Natural killer cell (primary cell): Measurements from ENCODE around the gene RTN4R. TPM values are rescaled to one million over a fixed set of nuclear protein-coding genes. Genes with fewer than 3 reads are reported as not detected.

Experiments
- ATAC-seq, 3 donors: fragments of 150-1000 bp in 2 of 3; fragments of 200-7000 bp in 1 of 3; cut with Tn5 transposase; 1 replicate in 1 of 3; 2 replicates in 2 of 3; pipeline ENCODE4 v1.10.0; 2021; ENCODE audit warnings: mild to moderate bottlenecking in 2 of 3, moderate library complexity in 2 of 3
- DNase-seq, 2 donors: peaks; one replicate each; pipeline versions ENCODE4 v3.0.0 to v3.0.0-alpha.2; 2013 to 2021; ENCODE audit warnings: mixed read lengths in 1 of 2
- H3K27ac ChIP-seq: one replicate; pipeline ENCODE4 v1.5.1; 2013; ENCODE audit warnings: mild to moderate bottlenecking, low read length
- H3K27me3 ChIP-seq: one replicate; pipeline ENCODE4 v1.6.1; 2013; ENCODE audit warnings: low read length; ENCODE audit not compliant: control insufficient read depth, insufficient read depth
- H3K36me3 ChIP-seq: one replicate; pipeline ENCODE4 v1.6.1; 2013; ENCODE audit warnings: low read length; ENCODE audit not compliant: control insufficient read depth, insufficient read depth
- H3K4me1 ChIP-seq: one replicate; pipeline ENCODE4 v1.6.1; 2013; ENCODE audit warnings: low read length; ENCODE audit not compliant: control insufficient read depth, insufficient read depth
- H3K4me3 ChIP-seq: one replicate; pipeline ENCODE4 v1.5.1; 2013; ENCODE audit warnings: low read length
- H3K9me3 ChIP-seq: one replicate; pipeline ENCODE4 v1.6.1; 2013; ENCODE audit warnings: low read length; ENCODE audit not compliant: control insufficient read depth, insufficient read depth
- H3K27ac Mint-ChIP-seq, 2 donors: one replicate each; pipeline ENCODE4 v1.8.0; 2022; ENCODE audit warnings: mild to moderate bottlenecking in 2 of 2, mixed read lengths in 2 of 2, moderate library complexity in 1 of 2
- H3K27me3 Mint-ChIP-seq, 2 donors: one replicate each; pipeline ENCODE4 v1.8.0; 2022; ENCODE audit warnings: low read depth in 2 of 2, mixed read lengths in 2 of 2
- H3K36me3 Mint-ChIP-seq: one replicate; pipeline ENCODE4 v1.8.0; 2022; ENCODE audit warnings: mixed read lengths
- H3K4me1 Mint-ChIP-seq, 2 donors: one replicate each; pipeline ENCODE4 v1.8.0; 2022; ENCODE audit warnings: mixed read lengths in 2 of 2
- H3K4me3 Mint-ChIP-seq: one replicate; pipeline ENCODE4 v1.8.0; 2022; ENCODE audit warnings: mild to moderate bottlenecking, moderate library complexity, mixed read lengths
- H3K9me3 Mint-ChIP-seq, 2 donors: one replicate each; pipeline ENCODE4 v1.8.0; 2022; ENCODE audit warnings: mixed read lengths in 2 of 2
- CTCF ChIP-seq: fragments of 200-600 bp; IDR thresholded peaks from one replicate; pipeline ENCODE4 v1.8.0; 2022; ENCODE audit warnings: antibody characterized with exemption
- WGBS: methylation state at CpG from one replicate; pipeline ENCODE4 v1.1.7; 2013; ENCODE audit warnings: missing lambda C conversion rate; ENCODE audit not compliant: insufficient coverage; 5-methylcytosine and 5-hydroxymethylcytosine counted together
- intact Hi-C: fragments of 100-400 bp; cut with micrococcal nuclease; formaldehyde crosslinking; loops from one replicate; pipeline ENCODE4 v1.14.2; 2022
- total RNA-seq, 4 donors: library from RNA; stranded (reverse); fragments of 120-200 nt in 1 of 4; gene quantifications; one replicate each; pipeline versions ENCODE4 v1.2.3 to v1.2.4, GENCODE V29; 2013 to 2022

Gene RTN4R
- total RNA-seq, 3 donors from 2014 or later (not counting 1 experiment from before 2014, with no cell fraction given): 1.2 to 2.9 (median 1.6) TPM

DNA sequence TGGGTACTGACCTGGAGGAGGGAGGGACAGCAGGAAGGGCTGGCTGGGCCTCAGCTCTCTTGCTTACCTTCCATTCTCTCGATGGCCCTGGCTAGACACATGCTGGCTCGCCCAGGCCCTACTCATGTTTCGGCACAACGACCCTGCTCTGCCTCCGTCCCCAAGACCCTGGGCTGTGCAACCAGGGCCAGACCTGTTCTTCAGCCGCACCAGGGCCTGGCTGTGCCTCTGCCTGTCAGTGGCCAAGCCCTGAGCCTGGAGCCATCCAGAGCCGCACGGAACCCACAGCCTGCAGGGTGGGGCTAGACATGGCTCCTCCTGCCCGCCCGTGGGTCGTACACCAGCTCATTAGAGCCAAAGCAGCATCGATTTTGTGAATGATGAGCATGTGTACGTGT, 47.5 kb downstream of the RTN4R start:
- no peaks in the 10 kb centered on the region for H3K36me3 Mint-ChIP-seq
- no peak for DNase-seq
- peaks cover 0 to 6% of the 10 kb centered on the region in 2 donors for H3K4me1 Mint-ChIP-seq
- intact Hi-C loops: no loop called here
- no peaks in the 10 kb centered on the region for H3K27me3 ChIP-seq
- H3K4me1 ChIP-seq: no peaks in the 10 kb centered on the region
- H3K27ac Mint-ChIP-seq: no peak overlapping the region
- H3K27ac ChIP-seq: no peak overlapping the region
- no peak for TF ChIP-seq CTCF
- H3K9me3 Mint-ChIP-seq: no peaks in the 10 kb centered on the region
- no peaks in the 10 kb centered on the region for H3K9me3 ChIP-seq
- ATAC-seq: no peak
- 89% methylated on average over 13 of the region's 13 CpGs for WGBS
- no peak overlapping the region for H3K4me3 ChIP-seq
- no peak overlapping the region for H3K4me3 Mint-ChIP-seq
- H3K27me3 Mint-ChIP-seq: no peaks in the 10 kb centered on the region
- no peaks in the 10 kb centered on the region for H3K36me3 ChIP-seq

- DNase-seq (no peak), ATAC-seq (no peak)
- Mint-ChIP-seq H3K36me3 (no peaks in the 10 kb centered on the region), H3K27me3 (no peaks in the 10 kb centered on the region), H3K4me1 (peaks cover 0 to 5% of the 10 kb centered on the region in 2 donors), H3K4me3 (no peak overlapping the region), H3K27ac (no peak overlapping the region), H3K9me3 (no peaks in the 10 kb centered on the region)
- 92% methylated on average over 10 of the region's 10 CpGs for WGBS
- TF ChIP-seq CTCF: no peak
- intact Hi-C loops: loop anchor here (10.0 kb wide), 1 partner anchor 55 kb away; no protein-coding TSS in a partner anchor
- Histone ChIP-seq H3K36me3 (no peaks in the 10 kb centered on the region), H3K4me1 (peaks cover 6% of the 10 kb centered on the region), H3K4me3 (no peak overlapping the region), H3K27ac (no peak overlapping the region), H3K9me3 (no peaks in the 10 kb centered on the region), H3K27me3 (no peaks in the 10 kb centered on the region)
These were observed 48.2 kb downstream of the RTN4R start for GRCh38 chr22:20219667-20220628.

GRCh38 chr22:20218987-20219386, 49.1 kb downstream of the RTN4R start:
- H3K4me3 Mint-ChIP-seq: no peak overlapping the region
- Histone ChIP-seq H3K27ac (no peak overlapping the region), H3K27me3 (no peaks in the 10 kb centered on the region), H3K4me3 (no peak overlapping the region), H3K4me1 (peaks cover 16% of the 10 kb centered on the region), H3K9me3 (no peaks in the 10 kb centered on the region), H3K36me3 (no peaks in the 10 kb centered on the region)
- H3K9me3 Mint-ChIP-seq: no peaks in the 10 kb centered on the region
- 97% methylated on average over 7 of the region's 7 CpGs for whole genome bisulfite sequencing
- H3K27ac Mint-ChIP-seq: no peak overlapping the region
- H3K4me1 Mint-ChIP-seq: peaks cover 4 to 12% of the 10 kb centered on the region in 2 donors
- TF ChIP-seq CTCF: no peak
- H3K36me3 Mint-ChIP-seq: no peaks in the 10 kb centered on the region
- ATAC-seq (no peak), DNase-seq (no peak)
- intact Hi-C loops: loop anchor here (10.0 kb wide), 1 partner anchor 54 kb away; no protein-coding TSS in a partner anchor
- no peaks in the 10 kb centered on the region for H3K27me3 Mint-ChIP-seq
